Stimulated activated naive CD8-positive, alpha-beta T cell treated with anti-CD3 and anti-CD28 coated beads, Interleukin-15, amount 100 ng/mL, for 72 hours (primary cell): ENCODE results near the gene LBH.

Source experiments
- ATAC-seq: fragments of 150-1000 bp; cut with Tn5 transposase; 2 replicates; pipeline ENCODE4 v1.10.0; 2021; ENCODE audit warnings: mild to moderate bottlenecking, moderate library complexity
- DNase-seq, 2 donors: peaks; one replicate each; pipeline ENCODE4 v3.0.0; 2021 to 2022
- H3K27ac Mint-ChIP-seq, 2 donors: one replicate each; pipeline ENCODE4 v1.8.0; 2022; ENCODE audit warnings: mild to moderate bottlenecking in 2 of 2, mixed read lengths in 2 of 2, moderate library complexity in 2 of 2
- H3K27me3 Mint-ChIP-seq: one replicate; pipeline ENCODE4 v1.8.0; 2022; ENCODE audit warnings: mixed read lengths
- H3K4me1 Mint-ChIP-seq: one replicate; pipeline ENCODE4 v1.8.0; 2022; ENCODE audit warnings: mild to moderate bottlenecking, mixed read lengths
- H3K4me3 Mint-ChIP-seq, 2 donors: one replicate each; pipeline ENCODE4 v1.8.0; 2022; ENCODE audit warnings: mild to moderate bottlenecking in 2 of 2, mixed read lengths in 2 of 2, moderate library complexity in 1 of 2
- H3K9me3 Mint-ChIP-seq, 2 donors: one replicate each; pipeline ENCODE4 v1.8.0; 2022; ENCODE audit warnings: mixed read lengths in 2 of 2

LBH gene

GRCh38 chr2:30237239-30237965 lies 6.1 kb downstream of the LBH start:
- Mint-ChIP-seq H3K27ac (peak overlapping the region; percentile 3 to 89), H3K9me3 (no peaks in the 10 kb centered on the region), H3K4me1 (peaks cover 89% of the 10 kb centered on the region), H3K27me3 (no peaks in the 10 kb centered on the region), H3K4me3 (peak overlapping the region; percentile 89 to 96)
- ATAC-seq (peak; percentile 5), DNase-seq (peak in 1 of 2 donors; percentile 42)

GRCh38 chr2:30237966-30238800 lies 6.8 kb downstream of the LBH start:
- Mint-ChIP-seq H3K27me3 (no peaks in the 10 kb centered on the region), H3K9me3 (no peaks in the 10 kb centered on the region), H3K4me1 (peaks cover 96% of the 10 kb centered on the region), H3K27ac (peak overlapping the region; percentile 26 to 89), H3K4me3 (peak overlapping the region; percentile 89 to 96)
- DNase-seq (no peak), ATAC-seq (no peak)

- peak; percentile 50 for ATAC-seq
- Mint-ChIP-seq H3K27ac (peak overlapping the region; percentile 89 to 93), H3K4me1 (peaks cover 97% of the 10 kb centered on the region), H3K4me3 (peak overlapping the region; percentile 89 to 96), H3K9me3 (no peaks in the 10 kb centered on the region), H3K27me3 (no peaks in the 10 kb centered on the region)
- DNase-seq, result peak; percentile 77 to 87
Observed at GRCh38 chr2:30239308-30239985, 8.1 kb downstream of the LBH start.

DNA sequence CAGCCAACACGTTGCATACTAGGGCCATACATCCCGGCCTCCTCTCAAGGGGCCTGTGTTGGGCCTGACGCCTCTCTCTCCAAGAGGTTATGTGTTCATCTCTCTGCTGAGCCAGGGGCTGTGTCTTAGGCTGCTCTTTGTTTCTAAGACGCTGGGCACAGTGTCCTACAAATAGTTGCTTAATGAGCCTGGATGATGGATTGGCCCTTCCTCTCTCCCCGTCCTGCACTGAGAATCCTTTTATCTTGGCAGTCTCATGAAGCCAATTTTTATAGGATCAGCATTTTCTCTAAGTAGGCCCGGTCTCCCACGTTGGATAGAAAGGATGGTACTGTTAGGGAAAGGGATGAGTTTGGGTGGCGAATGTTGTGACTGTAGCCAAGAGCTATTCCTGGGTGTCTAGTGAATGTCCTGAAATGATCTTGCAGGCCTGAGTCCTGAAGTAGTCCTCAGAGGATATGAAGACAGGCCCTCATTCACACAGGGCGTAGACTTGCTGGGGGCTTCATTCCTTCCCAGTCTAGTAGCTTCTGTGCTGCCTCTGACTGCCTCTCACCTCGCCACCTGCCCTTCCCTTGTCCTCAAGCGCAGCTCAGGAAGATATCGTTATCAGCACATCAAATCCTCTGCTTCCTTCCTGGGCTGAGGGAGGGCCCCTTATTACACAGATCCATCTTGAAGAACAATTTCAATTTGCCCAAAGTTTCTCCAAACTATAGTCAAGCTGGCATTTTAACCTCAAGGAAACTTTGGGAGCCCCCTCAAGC lies 8.8 kb downstream of the LBH start:
- ATAC-seq, result no peak
- no peak for DNase-seq
- H3K4me3 Mint-ChIP-seq, result peak overlapping the region; percentile 89 to 96
- no peaks in the 10 kb centered on the region for H3K27me3 Mint-ChIP-seq
- H3K27ac Mint-ChIP-seq, result peak overlapping the region; percentile 56 to 93
- H3K9me3 Mint-ChIP-seq, result no peaks in the 10 kb centered on the region
- H3K4me1 Mint-ChIP-seq, result peaks cover 94% of the 10 kb centered on the region

DNA sequence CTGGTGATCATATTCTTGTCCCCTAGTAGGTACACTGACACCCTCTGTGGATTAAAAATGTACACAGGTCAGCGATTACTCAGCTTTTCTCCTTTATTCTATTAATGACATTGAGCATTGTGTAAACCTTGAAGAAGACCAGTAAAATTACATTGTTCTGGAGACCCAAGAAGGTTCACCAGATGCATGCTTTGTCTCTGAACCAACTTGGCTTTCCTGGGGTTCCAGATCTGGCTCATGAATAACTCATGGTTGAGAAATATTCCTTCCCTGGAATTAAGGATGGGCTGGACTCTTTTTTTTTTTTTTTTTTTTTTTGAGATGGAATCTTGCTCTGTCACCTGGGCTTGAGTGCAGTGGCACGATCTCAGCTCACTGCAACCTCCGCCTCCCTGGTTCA lies 11.9 kb downstream of the LBH start:
- ATAC-seq (no peak), DNase-seq (no peak)
- Mint-ChIP-seq H3K27ac (no peak overlapping the region), H3K4me1 (peaks cover 91% of the 10 kb centered on the region), H3K4me3 (peak overlapping the region; percentile 23 to 67), H3K27me3 (no peaks in the 10 kb centered on the region), H3K9me3 (no peaks in the 10 kb centered on the region)

- peak overlapping the region in 1 of 2 donors; percentile 0 for H3K4me3 Mint-ChIP-seq
- no peaks in the 10 kb centered on the region for H3K27me3 Mint-ChIP-seq
- ATAC-seq, result no peak
- H3K27ac Mint-ChIP-seq, result no peak overlapping the region
- peaks cover 91% of the 10 kb centered on the region for H3K4me1 Mint-ChIP-seq
- no peaks in the 10 kb centered on the region for H3K9me3 Mint-ChIP-seq
- no peak for DNase-seq
Observed at GRCh38 chr2:30245364-30245763, 14.0 kb downstream of the LBH start.

GRCh38 chr2:30248791-30249190 lies 17.5 kb downstream of the LBH start:
- peaks cover 91% of the 10 kb centered on the region for H3K4me1 Mint-ChIP-seq
- H3K9me3 Mint-ChIP-seq, result peaks cover 8 to 9% of the 10 kb centered on the region in 2 donors
- H3K4me3 Mint-ChIP-seq, result peak overlapping the region; percentile 30 to 48
- ATAC-seq, result no peak
- DNase-seq, result no peak
- H3K27ac Mint-ChIP-seq, result peak overlapping the region in 1 of 2 donors; percentile 49
- H3K27me3 Mint-ChIP-seq, result no peaks in the 10 kb centered on the region

- Mint-ChIP-seq H3K4me3 (peak overlapping the region; percentile 45 to 64), H3K9me3 (peaks cover 8 to 9% of the 10 kb centered on the region in 2 donors), H3K4me1 (peaks cover 91% of the 10 kb centered on the region), H3K27me3 (no peaks in the 10 kb centered on the region), H3K27ac (peak overlapping the region in 1 of 2 donors; percentile 11)
- no peak for ATAC-seq
- no peak for DNase-seq
Observed at GRCh38 chr2:30249354-30249753, 18.0 kb downstream of the LBH start.

GRCh38 chr2:30250421-30250820 lies 19.1 kb downstream of the LBH start:
- DNase-seq (no peak), ATAC-seq (no peak)
- Mint-ChIP-seq H3K4me3 (peak overlapping the region; percentile 13 to 55), H3K27ac (peak overlapping the region in 1 of 2 donors; percentile 54), H3K9me3 (peaks cover 8 to 9% of the 10 kb centered on the region in 2 donors), H3K27me3 (no peaks in the 10 kb centered on the region), H3K4me1 (peaks cover 96% of the 10 kb centered on the region)

- Mint-ChIP-seq H3K4me1 (peaks cover 98% of the 10 kb centered on the region), H3K27me3 (no peaks in the 10 kb centered on the region), H3K27ac (peak overlapping the region; percentile 81 to 86), H3K9me3 (peaks cover 8 to 9% of the 10 kb centered on the region in 2 donors), H3K4me3 (peak overlapping the region; percentile 60 to 69)
- peak; percentile 83 for ATAC-seq
- DNase-seq, result peak; percentile 56 to 75
Observed at GRCh38 chr2:30252723-30253701, 21.7 kb downstream of the LBH start.

- Mint-ChIP-seq H3K4me1 (peaks cover 98% of the 10 kb centered on the region), H3K27ac (no peak overlapping the region), H3K9me3 (peaks cover 8 to 9% of the 10 kb centered on the region in 2 donors), H3K27me3 (no peaks in the 10 kb centered on the region), H3K4me3 (peak overlapping the region in 1 of 2 donors; percentile 15)
- ATAC-seq (no peak), DNase-seq (no peak)
Observed at GRCh38 chr2:30253873-30254684, 22.7 kb downstream of the LBH start.

DNA sequence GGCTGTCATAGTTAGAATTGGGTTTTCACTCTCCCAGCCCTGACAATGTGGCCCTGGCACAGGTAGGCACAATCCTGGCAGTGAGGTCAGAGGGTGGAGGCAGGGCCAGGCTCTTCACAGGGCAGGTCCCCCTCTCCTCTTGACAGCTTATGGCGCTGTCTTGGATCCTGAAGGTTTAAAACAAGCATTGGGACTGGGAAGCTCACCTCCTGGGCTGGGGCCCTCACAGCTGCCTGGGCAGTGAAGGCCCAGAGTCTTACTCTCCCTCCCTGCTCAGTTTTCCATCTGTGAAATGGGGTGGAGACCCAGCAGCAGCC lies 23.3 kb downstream of the LBH start:
- Mint-ChIP-seq H3K27ac (peak overlapping the region; percentile 71 to 89), H3K4me3 (peak overlapping the region; percentile 64 to 82), H3K27me3 (no peaks in the 10 kb centered on the region), H3K4me1 (peaks cover 98% of the 10 kb centered on the region), H3K9me3 (peaks cover 8 to 9% of the 10 kb centered on the region in 2 donors)
- no peak for ATAC-seq
- DNase-seq, result peak in 1 of 2 donors; percentile 10

GRCh38 chr2:30255026-30255425 lies 23.7 kb downstream of the LBH start:
- no peak for ATAC-seq
- H3K4me1 Mint-ChIP-seq, result peaks cover 98% of the 10 kb centered on the region
- peak in 1 of 2 donors; percentile 9 for DNase-seq
- H3K27me3 Mint-ChIP-seq, result no peaks in the 10 kb centered on the region
- H3K27ac Mint-ChIP-seq, result peak overlapping the region; percentile 71 to 89
- H3K9me3 Mint-ChIP-seq, result peaks cover 9% of the 10 kb centered on the region in 2 donors
- peak overlapping the region; percentile 64 to 82 for H3K4me3 Mint-ChIP-seq
